GM18505 (cell line): ENCODE data around the gene MGRN1.

Experiments
- ATAC-seq: cut with Tn5 transposase; IDR thresholded peaks from one replicate; pipeline ENCODE4 v1.9.1; 2021; ENCODE audit not compliant: unreplicated experiment
- POLR2A ChIP-seq: IDR thresholded peaks from 4 replicates; pipeline ENCODE4 v1.6.1; 2011; ENCODE audit warnings: borderline replicate concordance; ENCODE audit not compliant: insufficient read depth, insufficient read length; ENCODE audit errors: extremely low read depth

Gene MGRN1

DNA sequence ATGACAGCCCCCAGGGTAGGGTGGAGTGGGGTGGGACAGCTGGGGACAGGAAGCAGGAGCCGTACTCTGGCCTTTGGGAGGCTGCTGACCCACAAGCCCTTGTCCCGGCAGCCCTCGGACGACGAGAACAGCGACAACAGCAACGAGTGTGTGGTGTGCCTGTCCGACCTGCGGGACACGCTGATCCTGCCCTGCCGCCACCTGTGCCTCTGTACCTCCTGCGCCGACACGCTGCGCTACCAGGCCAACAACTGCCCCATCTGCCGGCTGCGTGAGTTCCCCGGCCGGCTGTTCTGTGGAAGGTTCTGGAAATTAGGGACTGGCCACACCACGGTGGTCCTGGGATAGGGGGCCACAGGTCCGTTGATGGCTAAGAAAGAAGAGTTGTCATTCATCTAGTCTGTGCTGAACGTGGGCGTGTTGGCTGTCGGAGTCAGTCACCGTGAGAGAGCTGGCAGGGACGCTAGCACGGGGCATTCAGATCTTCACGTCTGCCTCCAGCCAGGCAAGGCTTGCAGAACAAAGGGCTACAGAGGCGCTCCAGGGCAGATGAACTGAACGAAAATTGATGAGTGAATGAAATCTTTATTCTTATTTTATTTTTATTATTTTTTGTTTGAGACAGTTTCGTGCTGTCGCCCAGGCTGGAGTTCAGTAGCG is 48.9 kb downstream of the MGRN1 start:
- ATAC-seq = no peak
- no peak for TF ChIP-seq POLR2A

DNA sequence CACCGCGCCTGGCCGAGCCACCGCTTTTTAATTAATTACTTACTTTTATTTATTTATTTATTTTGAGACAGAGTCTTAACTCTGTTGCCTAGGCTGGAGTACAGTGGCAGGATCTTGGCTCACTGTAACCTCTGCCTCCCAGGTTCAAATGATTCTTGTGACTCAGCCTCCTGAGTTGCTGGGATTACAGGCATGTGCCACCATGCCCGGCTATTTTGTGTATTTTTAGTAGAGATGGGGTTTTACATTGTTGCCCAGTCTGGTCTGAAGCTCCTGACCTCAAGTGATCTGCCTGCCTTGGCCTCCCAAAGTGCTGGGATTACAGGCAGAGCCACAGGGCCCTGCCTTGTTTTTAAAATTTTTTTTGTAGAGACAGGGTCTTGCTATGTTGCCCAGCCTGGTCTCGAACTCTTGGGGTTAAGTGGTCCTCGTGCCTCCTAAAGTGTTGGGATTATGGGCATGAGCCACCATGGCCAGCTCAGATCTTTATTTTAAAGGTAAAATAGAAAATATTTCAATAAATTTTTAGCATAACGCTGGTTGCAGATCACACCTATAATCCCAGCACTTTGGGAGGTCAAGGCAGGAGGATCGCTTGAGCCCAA is 50.4 kb downstream of the MGRN1 start:
- ATAC-seq = no peak
- TF ChIP-seq POLR2A = no peak

GRCh38 chr16:4675864-4676786 is 51.5 kb downstream of the MGRN1 start:
- ATAC-seq = no peak
- no peak for TF ChIP-seq POLR2A

DNA sequence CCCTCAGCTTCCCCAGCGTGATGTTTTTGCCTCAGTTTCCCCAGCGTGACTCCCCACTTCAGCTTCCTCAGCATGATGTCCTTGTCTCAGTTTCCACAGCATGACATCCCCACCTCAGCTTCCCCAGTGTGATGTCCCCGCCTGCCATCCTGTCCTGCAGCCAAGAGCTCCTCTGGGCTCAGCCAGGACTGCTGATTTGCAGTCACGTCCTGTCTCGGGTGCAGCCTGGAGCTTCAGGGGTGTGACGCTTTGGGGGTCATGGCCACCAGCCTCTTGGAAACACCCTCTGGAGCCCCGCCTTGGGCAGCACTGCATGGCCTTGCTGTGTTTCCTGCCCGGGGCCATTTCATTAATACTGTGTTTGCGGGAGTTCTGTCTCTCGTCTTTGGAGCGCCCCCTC is 52.2 kb downstream of the MGRN1 start:
- no peak for ATAC-seq
- TF ChIP-seq POLR2A = no peak

GRCh38 chr16:4677390-4677789 is 52.8 kb downstream of the MGRN1 start:
- TF ChIP-seq POLR2A = no peak
- ATAC-seq = no peak

DNA sequence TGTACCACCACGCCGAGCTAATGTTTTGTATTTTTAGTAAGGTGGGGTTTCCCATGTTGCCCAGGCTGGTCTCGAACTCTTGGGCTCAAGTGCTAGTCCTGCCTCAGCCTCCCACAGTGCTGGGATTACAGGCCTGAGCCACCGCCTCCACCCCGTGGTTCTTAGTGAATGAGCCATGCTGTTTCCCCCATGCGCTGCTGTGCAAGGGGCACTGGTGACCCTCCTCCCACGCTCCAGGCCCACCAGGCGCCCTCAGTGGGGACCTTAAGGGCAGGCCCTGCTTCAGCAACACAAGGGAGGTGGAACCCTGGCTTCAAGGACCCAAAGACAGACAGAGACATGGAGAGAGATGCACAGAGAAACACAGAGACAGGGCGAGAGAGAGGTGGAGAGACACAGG is 53.4 kb downstream of the MGRN1 start:
- no peak for TF ChIP-seq POLR2A
- no peak for ATAC-seq

DNA sequence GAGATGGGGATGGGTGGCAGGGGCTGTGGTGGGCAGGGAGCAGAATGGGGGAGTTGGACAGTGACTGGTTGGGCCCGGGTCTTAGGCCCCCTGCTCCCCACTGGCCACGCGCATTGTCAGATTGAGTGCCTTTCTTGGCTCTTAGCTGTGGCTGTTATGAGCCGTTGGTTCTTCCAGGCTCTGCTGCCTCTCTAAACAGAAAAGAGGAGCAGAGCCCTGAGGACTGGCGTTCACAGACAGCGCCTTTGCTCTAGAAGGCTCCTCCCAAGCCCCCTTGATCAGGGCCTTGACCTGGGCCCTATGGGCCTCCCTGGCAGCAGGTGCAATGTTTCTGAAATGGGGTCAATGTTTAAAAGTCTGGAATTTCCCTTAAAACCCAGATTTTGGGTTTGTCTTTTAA is 54.0 kb downstream of the MGRN1 start:
- ATAC-seq = no peak
- no peak for TF ChIP-seq POLR2A

DNA sequence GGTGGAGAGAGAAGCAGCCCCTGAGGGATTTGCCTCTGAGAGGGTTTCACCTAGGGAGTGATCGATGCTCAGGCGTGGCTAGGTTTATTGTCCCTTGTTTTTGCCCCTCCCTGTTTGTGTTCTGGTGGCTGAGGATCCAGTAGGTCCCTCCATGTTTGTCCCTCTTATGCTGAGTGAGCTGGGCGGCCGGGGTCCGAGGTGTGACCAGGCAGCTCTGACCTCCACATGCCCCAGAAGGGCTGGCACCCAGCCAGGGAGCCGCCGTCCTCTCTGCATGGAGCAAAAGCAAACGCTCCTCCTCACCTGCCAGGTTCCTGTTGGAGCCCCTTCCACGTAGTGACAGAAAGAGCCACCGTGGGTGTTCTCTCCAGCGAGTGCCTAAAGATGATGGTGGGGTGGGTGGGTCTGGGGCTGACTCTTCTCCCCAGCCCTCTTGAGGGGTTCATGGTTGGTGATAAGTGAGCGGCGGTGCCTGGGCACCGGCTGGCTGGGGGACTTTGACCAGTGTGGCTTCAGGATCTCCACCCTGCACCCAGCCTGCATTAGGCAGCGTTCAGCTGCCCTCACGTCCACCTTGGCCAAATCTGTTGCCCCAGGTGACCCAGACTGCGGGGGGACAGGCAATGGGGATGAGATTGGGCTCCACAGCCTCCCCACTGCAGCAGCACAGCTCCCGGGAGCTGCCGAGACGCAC is 54.7 kb downstream of the MGRN1 start:
- no peak for ATAC-seq
- no peak for TF ChIP-seq POLR2A

GRCh38 chr16:4679850-4680636 is 55.4 kb downstream of the MGRN1 start:
- TF ChIP-seq POLR2A = no peak
- no peak for ATAC-seq

DNA sequence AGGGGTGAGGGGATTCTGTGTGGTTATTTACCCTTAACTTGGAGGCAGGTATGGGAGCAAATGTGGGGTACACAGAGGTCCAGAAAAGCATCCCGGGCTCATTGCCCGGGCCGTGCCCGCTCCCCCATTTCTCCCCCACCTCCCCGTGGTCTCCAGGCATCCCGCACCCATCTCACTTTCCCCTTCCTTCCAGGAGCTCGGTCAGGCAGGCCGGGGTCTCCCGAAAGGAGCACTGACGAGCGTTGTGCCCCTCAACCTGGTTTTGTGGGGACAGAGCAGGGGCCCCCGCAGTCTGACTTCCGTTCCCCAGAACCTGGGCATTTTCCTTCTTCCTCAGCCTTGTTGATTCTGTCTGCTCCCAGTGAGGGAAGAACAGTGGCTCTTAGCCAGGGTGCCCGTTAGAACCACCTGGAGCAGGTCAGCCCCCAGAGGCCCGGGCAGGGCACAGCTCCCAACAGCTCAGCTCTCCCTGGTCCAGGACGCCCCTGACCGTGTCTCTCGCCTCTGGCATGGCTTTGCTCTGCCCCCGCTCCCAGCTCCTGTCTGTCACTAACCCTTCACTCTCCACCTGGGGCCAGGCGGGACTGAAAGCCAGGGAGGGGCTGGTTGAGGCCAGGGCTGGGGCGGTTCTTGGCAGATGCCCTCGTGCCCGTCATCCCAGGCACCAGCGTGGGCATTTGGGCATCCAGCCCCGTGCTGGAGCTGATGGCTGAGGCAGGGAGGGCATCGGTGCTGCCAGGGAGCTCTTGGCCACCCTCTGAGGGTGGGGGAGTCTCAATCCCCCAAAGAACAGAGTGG is 56.2 kb downstream of the MGRN1 start:
- TF ChIP-seq POLR2A = no peak
- no peak for ATAC-seq

- no peak for ATAC-seq
- TF ChIP-seq POLR2A = no peak
These were observed 57.0 kb downstream of the MGRN1 start for GRCh38 chr16:4681471-4682083.

GRCh38 chr16:4682084-4682591 is 57.5 kb downstream of the MGRN1 start:
- TF ChIP-seq POLR2A = no peak
- ATAC-seq = no peak
